ENCODE data around the gene ZFAND4.
"Not testable (repeated sequence)": the region's sequence is repeated elsewhere in the genome, so short reads cannot be mapped to it uniquely, and the experiment has no call there.

The ZFAND4 gene

GRCh38 chr10:45589868-45590267 lies 82.7 kb downstream of the ZFAND4 start:
- no peak for DNase-seq (ENCODE audit: low spot score)

DNA sequence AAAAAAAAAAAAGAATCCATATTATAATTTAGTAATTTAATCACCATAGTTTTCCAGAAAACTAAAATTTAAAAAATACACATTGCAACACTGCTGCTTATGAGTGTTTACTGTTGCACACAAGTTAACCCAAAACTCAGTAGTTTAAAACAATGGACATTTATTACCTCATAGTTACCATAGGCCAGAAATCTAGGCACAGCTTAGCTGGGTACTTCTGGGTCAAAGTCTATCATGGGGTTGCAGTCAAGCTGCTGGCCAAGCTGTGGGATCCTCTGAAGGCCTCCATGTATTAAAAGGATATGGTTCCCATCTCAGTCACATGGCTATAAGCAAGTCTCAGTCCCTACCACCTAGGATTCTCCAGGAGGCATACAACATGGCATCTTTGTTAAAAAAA lies 83.6 kb downstream of the ZFAND4 start:
- DNase-seq (ENCODE audit: low spot score), result no peak

- no peak for DNase-seq (ENCODE audit: low spot score)
These were observed 86.3 kb downstream of the ZFAND4 start for GRCh38 chr10:45586028-45586824.

- no peak for DNase-seq (ENCODE audit: low spot score)
These were observed 87.4 kb downstream of the ZFAND4 start for GRCh38 chr10:45585131-45585530.

DNA sequence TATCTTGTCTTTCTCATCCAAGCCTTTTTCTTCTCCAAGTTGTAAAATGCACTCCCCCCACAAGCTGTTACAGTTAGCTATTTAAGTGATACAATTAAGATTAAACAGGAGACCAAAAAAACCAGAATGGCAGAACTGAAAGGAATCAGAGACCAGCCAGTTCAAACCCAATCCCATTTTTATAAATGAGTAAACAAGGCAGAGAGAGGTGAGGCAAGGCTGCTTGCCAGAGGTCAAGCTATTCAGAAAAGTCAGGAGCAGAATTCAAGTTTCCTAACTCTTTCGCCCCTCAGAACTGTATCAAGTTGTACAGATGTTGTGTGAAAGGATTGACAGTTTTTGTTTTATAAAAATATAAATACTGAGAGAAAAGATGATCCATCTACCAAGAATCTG lies 90.2 kb downstream of the ZFAND4 start:
- DNase-seq (ENCODE audit: low spot score), result no peak

GRCh38 chr10:45581582-45582385 lies 90.8 kb downstream of the ZFAND4 start:
- DNase-seq (ENCODE audit: low spot score), result no peak

GRCh38 chr10:45581216-45581549 lies 91.4 kb downstream of the ZFAND4 start:
- DNase-seq (ENCODE audit: low spot score), result no peak

- DNase-seq (ENCODE audit: low spot score), result peak; percentile 9
These were observed 92.0 kb downstream of the ZFAND4 start for GRCh38 chr10:45580371-45581215.

GRCh38 chr10:45578384-45578971 lies 94.1 kb downstream of the ZFAND4 start:
- DNase-seq (ENCODE audit: low spot score), result no peak

DNA sequence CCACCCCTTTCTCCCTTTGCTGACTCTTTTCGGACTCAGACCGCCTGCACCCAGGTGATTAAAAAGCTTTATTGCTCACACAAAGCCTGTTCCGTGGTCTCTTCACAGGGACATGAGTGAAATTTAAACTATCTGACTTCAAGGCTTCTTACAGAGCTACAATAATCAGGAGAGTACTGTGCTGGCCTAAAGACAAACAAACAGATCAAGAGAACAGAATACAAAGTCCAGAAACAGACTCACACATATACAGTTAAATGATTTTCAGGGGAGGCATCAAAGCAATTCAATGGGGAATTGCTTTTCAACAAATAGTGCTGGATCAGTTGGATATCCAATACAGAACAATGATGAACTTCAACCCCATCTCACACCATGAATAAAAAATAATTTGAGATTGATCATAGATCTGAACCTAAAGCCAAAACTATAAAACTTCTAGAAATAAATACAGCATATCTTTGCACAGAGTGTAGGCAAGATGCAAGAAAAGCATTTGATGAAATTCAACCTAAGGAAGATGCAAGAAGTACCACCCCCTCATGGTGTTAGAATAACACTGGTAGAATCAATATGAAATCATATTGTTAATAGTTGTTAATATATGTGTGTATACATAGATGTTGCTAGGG lies 96.5 kb downstream of the ZFAND4 start:
- DNase-seq (ENCODE audit: low spot score), result no peak

DNA sequence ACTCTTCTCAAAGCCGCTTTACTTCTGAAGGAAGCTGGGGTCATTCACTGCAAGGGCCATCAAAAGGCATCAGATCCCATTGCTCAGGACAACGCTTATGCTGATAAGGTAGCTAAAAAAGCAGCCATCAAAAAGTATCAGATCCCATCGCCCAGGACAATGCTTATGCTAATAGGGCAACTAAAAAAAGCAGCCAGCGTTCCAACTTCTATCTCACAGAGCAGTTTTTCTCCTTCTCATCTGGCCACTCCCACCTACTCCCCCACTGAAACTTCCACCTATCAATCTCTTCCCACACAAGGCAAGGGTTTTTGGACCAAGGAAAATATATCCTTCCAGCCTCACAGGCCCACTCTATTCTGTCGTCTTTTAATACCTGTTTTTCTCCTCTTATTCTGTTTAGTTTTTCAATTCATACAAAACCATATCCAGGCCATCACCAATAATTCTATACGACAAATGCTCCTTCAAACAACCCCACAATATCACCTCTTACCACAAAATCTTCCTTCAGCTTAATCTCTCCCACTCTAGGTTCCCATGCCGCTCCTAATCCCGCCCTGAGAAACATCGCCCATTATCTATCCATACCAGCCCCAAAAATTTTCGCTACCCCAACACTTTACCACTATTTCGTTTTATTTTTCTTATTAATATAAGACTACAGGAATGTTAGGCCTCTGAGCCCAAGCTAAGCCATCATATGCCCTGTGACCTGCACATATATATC lies 97.4 kb downstream of the ZFAND4 start:
- not testable (repeated sequence) for DNase-seq (ENCODE audit: low spot score)

GRCh38 chr10:45569471-45569870 lies 103.1 kb downstream of the ZFAND4 start:
- no peak for DNase-seq (ENCODE audit: low spot score)

- no peak for DNase-seq (ENCODE audit: low spot score)
These were observed 106.2 kb downstream of the ZFAND4 start for GRCh38 chr10:45566415-45566814.

All from CD4-positive, alpha-beta T cell treated with Interleukin-6 at 100 ng/mL for 8 hours (primary cell).